Measurements from ENCODE around the gene KRTAP22-2.

KRTAP22-2 gene

DNA sequence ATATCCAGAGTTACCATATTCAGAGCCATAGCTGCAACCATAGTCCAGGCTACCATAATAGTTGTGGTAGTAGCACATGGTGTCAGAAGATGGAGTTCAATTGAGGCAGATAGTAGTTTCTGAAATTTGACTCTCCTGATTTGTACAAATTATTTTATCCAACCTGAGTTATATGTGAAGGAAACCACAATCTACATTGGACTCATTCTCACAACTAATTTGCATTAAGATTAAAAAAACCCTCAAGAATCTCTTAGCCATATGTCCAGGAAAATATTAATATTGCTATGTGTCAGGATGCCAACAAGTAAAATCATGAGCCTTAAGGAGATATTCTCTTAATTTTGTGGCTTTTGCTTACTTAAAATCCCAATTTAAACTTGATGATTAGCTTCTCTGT, at the start of gene KRTAP22-2:
Gene KRTAP22-2 (minus strand): TSS at position 101 of the 400 bp plus-strand sequence.
- no peak within 1 kb of the TSS for H2AFZ ChIP-seq (ENCODE audit: low read length)
- no peak within 1 kb of the TSS for H3K4me3 ChIP-seq (ENCODE audit: low read length, poor library complexity, severe bottlenecking)
- no peaks in the 10 kb centered on the region for H3K79me2 ChIP-seq (ENCODE audit: insufficient read depth, low read length)
- no peaks in the 10 kb centered on the region for H3K9me2 ChIP-seq (replicated peaks; ENCODE audit: low read depth, low read length)
- H3F3A ChIP-seq (ENCODE audit: low read depth) = no peaks in the 10 kb centered on the region
- H3K9me3 ChIP-seq (ENCODE audit: insufficient read depth, low read depth, low read length) = no peaks in the 10 kb centered on the region
- TF ChIP-seq, protein P1, sequence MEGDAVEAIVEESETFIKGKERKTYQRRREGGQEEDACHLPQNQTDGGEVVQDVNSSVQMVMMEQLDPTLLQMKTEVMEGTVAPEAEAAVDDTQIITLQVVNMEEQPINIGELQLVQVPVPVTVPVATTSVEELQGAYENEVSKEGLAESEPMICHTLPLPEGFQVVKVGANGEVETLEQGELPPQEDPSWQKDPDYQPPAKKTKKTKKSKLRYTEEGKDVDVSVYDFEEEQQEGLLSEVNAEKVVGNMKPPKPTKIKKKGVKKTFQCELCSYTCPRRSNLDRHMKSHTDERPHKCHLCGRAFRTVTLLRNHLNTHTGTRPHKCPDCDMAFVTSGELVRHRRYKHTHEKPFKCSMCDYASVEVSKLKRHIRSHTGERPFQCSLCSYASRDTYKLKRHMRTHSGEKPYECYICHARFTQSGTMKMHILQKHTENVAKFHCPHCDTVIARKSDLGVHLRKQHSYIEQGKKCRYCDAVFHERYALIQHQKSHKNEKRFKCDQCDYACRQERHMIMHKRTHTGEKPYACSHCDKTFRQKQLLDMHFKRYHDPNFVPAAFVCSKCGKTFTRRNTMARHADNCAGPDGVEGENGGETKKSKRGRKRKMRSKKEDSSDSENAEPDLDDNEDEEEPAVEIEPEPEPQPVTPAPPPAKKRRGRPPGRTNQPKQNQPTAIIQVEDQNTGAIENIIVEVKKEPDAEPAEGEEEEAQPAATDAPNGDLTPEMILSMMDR (conservative IDR thresholded peaks at IDR 0.05; ENCODE audit: low read length) = no peak
- TF ChIP-seq EZH2phosphoT487 (IDR thresholded peaks at IDR 0.05; ENCODE audit: borderline replicate concordance) = no peak
- no peaks in the 10 kb centered on the region for H3K4me1 ChIP-seq (ENCODE audit: insufficient read depth, low read length, poor library complexity, severe bottlenecking)
- H4K20me1 ChIP-seq (ENCODE audit: insufficient read depth, low read length, poor library complexity, severe bottlenecking) = no peaks in the 10 kb centered on the region
- H3K4me2 ChIP-seq (ENCODE audit: low read depth, low read length, poor library complexity, severe bottlenecking) = no peak within 1 kb of the TSS
- H3K9ac ChIP-seq (ENCODE audit: low read depth, low read length, poor library complexity, severe bottlenecking) = no peak within 1 kb of the TSS
- H3K27me3 ChIP-seq (ENCODE audit: insufficient read depth, low read length, poor library complexity, severe bottlenecking) = no peaks in the 10 kb centered on the region
- no peaks in the 10 kb centered on the region for H3K36me3 ChIP-seq (ENCODE audit: insufficient read depth, low read length)

DNA sequence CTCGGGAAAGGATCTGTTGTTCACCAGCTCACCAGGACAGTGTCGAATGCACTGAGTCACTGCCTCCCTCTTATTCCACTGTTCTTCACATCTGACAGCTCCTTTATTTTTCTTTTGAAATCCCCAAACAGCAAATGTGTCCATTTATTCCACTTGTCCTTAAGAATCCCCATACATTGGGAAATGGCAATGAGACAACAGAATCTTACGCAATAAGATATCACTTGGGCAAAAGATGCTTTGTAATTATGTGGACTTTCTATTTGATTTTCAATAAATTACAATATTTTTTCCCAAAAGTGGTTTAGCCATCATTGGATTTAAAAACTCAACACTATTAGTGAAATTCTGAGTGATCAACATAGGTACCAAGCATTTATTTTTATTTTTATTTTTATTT, 48.5 kb upstream of the KRTAP22-2 start:
- TF ChIP-seq, protein P1 (conservative IDR thresholded peaks at IDR 0.05; ENCODE audit: low read length) = no peak
- TF ChIP-seq EZH2phosphoT487 (IDR thresholded peaks at IDR 0.05; ENCODE audit: borderline replicate concordance) = no peak
- Histone ChIP-seq H3F3A (ENCODE audit: low read depth) (no peaks in the 10 kb centered on the region), H3K9me3 (ENCODE audit: insufficient read depth, low read depth, low read length) (no peaks in the 10 kb centered on the region), H3K4me3 (ENCODE audit: low read length, poor library complexity, severe bottlenecking) (no peak overlapping the region), H4K20me1 (ENCODE audit: insufficient read depth, low read length, poor library complexity, severe bottlenecking) (no peaks in the 10 kb centered on the region), H3K9ac (ENCODE audit: low read depth, low read length, poor library complexity, severe bottlenecking) (no peak overlapping the region), H3K4me1 (ENCODE audit: insufficient read depth, low read length, poor library complexity, severe bottlenecking) (no peaks in the 10 kb centered on the region), H3K4me2 (ENCODE audit: low read depth, low read length, poor library complexity, severe bottlenecking) (no peak overlapping the region), H3K36me3 (ENCODE audit: insufficient read depth, low read length) (no peaks in the 10 kb centered on the region), H2AFZ (ENCODE audit: low read length) (no peak overlapping the region), H3K79me2 (ENCODE audit: insufficient read depth, low read length) (no peaks in the 10 kb centered on the region), H3K27me3 (ENCODE audit: insufficient read depth, low read length, poor library complexity, severe bottlenecking) (no peaks in the 10 kb centered on the region), H3K9me2 (replicated peaks; ENCODE audit: low read depth, low read length) (no peaks in the 10 kb centered on the region)

DNA sequence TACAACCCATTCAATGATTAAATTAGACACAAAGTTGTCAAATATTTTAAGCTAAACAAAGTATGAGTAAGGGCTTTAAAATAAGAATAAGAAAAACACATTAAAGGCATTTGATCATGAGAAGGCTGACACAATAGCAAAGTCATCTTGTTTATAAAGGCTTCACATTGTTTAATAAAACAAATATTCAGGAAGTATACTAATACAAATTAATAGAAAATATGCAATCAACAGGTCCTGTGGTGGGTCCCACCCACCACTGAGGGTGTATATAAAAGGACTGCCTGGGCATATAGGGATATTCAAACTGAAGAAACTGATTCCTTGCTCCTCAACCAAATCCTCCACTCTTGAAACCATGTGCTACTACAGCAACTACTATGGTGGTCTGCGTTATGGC, 44.7 kb upstream of the KRTAP22-2 start, which contains the start of gene KRTAP20-2:
Gene KRTAP20-2 (plus strand): TSS at position 301 of the 400 bp plus-strand sequence. CDS start 58 bp downstream, at position 359.
- Histone ChIP-seq H3K4me1 (ENCODE audit: insufficient read depth, low read length, poor library complexity, severe bottlenecking) (no peaks in the 10 kb centered on the region), H3K9me3 (ENCODE audit: insufficient read depth, low read depth, low read length) (no peaks in the 10 kb centered on the region), H3F3A (ENCODE audit: low read depth) (no peaks in the 10 kb centered on the region), H3K79me2 (ENCODE audit: insufficient read depth, low read length) (no peaks in the 10 kb centered on the region), H3K9ac (ENCODE audit: low read depth, low read length, poor library complexity, severe bottlenecking) (no peak within 1 kb of the TSS), H3K4me3 (ENCODE audit: low read length, poor library complexity, severe bottlenecking) (no peak within 1 kb of the TSS), H3K36me3 (ENCODE audit: insufficient read depth, low read length) (no peaks in the 10 kb centered on the region), H2AFZ (ENCODE audit: low read length) (no peak within 1 kb of the TSS), H4K20me1 (ENCODE audit: insufficient read depth, low read length, poor library complexity, severe bottlenecking) (no peaks in the 10 kb centered on the region), H3K27me3 (ENCODE audit: insufficient read depth, low read length, poor library complexity, severe bottlenecking) (no peaks in the 10 kb centered on the region), H3K4me2 (ENCODE audit: low read depth, low read length, poor library complexity, severe bottlenecking) (no peak within 1 kb of the TSS), H3K9me2 (replicated peaks; ENCODE audit: low read depth, low read length) (no peaks in the 10 kb centered on the region)
- TF ChIP-seq, protein P1 (conservative IDR thresholded peaks at IDR 0.05; ENCODE audit: low read length) = no peak
- no peak for TF ChIP-seq EZH2phosphoT487 (IDR thresholded peaks at IDR 0.05; ENCODE audit: borderline replicate concordance)
